HG02981 (cell line): ENCODE results near the gene MUSK.
"Not testable (repeated sequence)": the region's sequence is repeated elsewhere in the genome, so short reads cannot be mapped to it uniquely, and the experiment has no call there.

Source experiments
- ATAC-seq: cut with Tn5 transposase; IDR thresholded peaks from one replicate; pipeline ENCODE4 v1.9.1; 2021; ENCODE audit warnings: mild to moderate bottlenecking, moderate library complexity; ENCODE audit not compliant: unreplicated experiment

MUSK gene

GRCh38 chr9:110808599-110808980 lies 140.0 kb downstream of the MUSK start:
- ATAC-seq, result peak; percentile 91

GRCh38 chr9:110809038-110809595 lies 140.5 kb downstream of the MUSK start:
- peak; percentile 52 for ATAC-seq

- ATAC-seq, result no peak
Observed at GRCh38 chr9:110810262-110810976, 141.8 kb downstream of the MUSK start.

- ATAC-seq, result no peak
Observed at GRCh38 chr9:110812886-110813285, 144.3 kb downstream of the MUSK start.

DNA sequence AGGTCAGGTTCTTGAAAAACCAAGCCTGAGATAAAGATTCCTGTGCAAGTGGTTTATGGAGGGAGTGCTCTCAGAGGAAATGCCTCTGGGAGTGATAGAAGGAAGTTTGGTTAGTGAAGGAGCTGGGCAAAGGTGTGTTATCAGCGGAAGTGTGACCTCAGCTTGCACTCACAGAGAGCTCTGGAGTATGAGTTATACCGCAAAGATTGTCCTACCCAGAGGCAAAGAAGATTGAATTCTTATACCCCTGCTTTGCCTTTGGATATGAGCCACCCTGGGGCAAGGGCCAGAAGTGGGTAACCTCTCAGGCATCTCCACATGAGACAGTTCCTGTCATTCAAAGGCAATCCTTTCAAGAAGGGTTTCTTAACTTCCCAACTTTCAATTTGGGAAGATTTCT lies 145.6 kb downstream of the MUSK start:
- ATAC-seq, result no peak

DNA sequence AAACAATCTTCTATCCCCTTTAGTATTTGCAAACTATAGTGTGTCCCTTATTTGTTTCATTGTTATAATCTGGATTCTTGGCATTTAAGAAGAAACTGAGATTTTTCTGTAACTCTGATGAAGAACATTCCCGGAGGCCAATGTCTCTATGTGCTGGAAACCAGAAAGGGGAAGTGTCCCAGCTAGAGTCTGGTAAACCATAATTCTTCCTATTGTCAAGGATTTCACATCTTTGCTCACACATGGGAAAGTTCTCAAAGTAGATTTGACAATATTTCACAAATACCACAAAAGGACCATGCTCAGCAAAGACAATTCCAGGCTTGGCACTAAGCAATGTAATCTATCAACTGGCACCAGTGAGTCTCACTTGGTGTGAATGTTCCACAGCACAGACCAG lies 146.8 kb downstream of the MUSK start:
- ATAC-seq, result no peak

GRCh38 chr9:110820381-110820780 lies 151.8 kb downstream of the MUSK start:
- no peak for ATAC-seq

GRCh38 chr9:110821064-110821463 lies 152.5 kb downstream of the MUSK start:
- ATAC-seq, result peak; percentile 97

DNA sequence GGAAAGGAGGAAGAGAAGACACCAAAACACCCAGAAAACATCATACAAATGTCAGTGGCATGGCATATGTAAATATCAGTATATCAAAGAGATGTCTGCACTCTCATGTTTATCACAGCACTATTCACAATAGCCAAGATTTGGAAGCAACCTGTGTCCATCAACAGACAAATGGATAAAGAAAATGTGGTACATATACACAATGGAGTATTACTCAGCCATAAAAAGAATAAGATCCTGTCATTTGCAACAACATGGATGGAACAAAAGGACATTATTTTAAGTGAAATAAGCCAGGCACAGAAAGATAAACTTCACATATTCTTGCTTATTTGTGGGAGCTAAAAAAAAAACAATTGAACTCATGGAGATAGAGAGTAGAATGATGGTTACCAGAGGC lies 156.5 kb downstream of the MUSK start:
- not testable (repeated sequence) for ATAC-seq

DNA sequence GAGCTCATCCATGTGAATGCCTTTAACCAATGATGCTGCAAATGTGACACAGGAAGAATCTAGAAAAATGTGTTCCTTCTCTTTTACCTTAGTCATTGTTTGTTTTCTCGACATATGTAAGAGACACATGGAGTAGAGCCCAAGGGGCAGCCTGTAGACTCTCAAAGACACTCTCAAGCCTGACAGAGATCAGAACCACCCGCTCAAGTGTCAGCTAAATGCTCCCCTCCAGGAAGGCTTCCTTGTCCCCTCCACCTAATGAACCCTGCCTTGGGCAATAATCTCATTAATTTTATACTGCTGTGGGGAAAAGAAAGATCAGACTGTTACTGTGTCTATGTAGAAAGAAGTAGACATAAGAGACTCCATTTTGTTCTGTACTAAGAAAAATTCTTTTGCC lies 157.4 kb downstream of the MUSK start:
- ATAC-seq, result no peak

- ATAC-seq, result not testable (repeated sequence)
Observed at GRCh38 chr9:110826400-110826799, 157.8 kb downstream of the MUSK start.

GRCh38 chr9:110828264-110828663 lies 159.7 kb downstream of the MUSK start:
- no peak for ATAC-seq

GRCh38 chr9:110830495-110830894 lies 161.9 kb downstream of the MUSK start:
- ATAC-seq, result no peak

GRCh38 chr9:110832926-110833325 lies 164.3 kb downstream of the MUSK start:
- no peak for ATAC-seq

DNA sequence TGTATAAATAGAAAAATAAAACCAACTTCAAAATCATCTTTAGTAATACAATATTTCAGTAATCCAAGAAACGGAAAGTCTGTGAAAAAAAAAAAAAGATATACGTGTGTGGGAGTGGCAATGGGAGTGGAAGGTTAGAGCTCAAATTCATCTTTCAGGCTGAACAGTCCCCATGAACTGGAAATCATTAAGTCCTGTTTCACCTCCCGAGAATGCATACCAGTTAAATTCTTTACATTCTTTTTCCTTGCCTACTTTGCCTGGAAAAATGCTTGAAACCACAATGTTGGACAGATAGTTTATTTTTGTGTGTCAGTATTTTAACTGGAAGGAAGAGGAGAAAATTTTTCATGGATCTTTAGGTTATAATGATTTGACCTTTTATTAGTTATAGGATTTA lies 166.8 kb downstream of the MUSK start:
- no peak for ATAC-seq

DNA sequence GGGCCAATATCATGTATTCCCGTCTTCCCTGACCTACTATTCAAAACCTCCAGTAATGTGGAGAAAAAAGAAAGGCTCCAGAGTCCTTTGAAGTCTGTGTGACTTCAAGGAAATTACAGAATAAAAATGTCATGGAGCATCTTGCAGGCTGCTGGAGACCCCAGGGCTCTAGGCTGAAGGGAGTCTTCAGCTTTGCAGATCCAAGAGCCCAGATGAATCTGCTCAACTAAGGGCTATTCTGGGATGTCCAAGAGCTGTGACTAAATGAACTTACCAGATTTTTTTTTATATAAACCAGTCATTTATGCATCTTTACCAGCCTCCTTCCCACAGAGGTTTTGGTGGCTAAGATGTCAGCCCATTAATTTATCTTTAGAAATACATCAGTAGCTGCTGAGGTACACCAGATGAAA lies 167.3 kb downstream of the MUSK start:
- no peak for ATAC-seq

DNA sequence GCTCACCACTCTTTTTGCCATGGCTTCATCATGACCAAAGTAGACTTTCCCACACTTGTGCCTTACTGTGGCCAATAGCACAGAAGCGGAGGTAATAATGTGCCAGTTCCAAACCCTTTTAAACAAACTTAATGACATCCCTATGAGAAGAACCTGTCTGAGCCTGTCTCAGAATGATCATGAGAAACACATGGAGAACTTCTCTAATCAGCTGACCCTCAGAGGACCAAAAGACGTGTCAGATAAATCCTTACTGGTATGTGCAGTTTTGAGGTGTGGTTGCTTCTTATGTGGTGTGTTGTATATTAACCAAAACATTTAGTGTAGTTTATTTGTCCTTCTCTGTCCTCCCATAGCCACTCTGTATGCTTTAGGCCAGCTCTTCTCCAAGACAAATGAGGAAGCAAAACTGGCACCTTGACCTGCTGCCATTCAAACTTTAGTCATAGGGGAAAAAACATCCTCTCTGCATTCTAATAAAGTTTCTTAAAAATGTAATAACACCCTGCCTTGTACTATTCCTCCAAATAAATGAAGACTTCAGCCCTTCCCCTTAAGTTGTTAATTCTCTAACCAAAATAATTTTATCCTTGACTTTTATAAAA lies 168.9 kb downstream of the MUSK start:
- no peak for ATAC-seq

DNA sequence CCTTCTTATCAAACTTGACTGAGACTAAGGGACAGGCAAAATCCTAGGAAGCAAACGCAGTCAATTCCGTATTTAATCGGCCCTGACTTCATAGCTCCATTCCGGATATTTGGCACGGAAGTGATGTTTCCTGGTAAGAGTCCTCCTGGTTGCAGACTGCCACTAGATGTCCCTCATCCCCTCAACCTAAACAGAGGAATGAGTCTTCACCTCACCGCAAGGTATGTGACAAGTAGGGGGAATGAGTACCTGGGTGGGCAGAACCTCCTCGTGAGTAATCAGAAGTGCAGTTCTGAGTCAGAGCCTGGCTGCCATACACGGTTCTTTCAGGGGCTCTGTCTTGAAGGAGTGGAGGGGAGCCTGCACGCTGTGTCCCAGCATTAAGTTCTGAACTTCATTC lies 173.6 kb downstream of the MUSK start:
- no peak for ATAC-seq

DNA sequence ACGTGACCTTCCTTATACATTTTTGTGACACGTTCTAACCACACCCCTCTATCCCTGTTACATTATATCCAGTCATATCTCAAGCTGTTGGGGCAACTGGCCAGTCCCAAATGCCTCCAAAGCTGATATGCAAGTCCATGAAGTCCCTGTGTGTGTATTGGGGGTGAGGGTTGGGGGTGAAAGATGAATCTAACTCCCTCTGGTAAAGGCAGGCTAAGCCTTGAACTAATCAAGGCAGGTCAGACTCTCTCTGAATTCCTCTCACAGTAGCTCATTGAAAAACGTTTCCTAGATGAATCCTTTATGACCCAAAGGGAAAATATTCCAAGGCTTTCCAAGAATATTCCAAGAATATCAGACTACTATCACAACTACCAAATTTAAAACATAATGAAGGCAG lies 174.4 kb downstream of the MUSK start:
- ATAC-seq, result no peak

GRCh38 chr9:110844121-110844520 lies 175.5 kb downstream of the MUSK start:
- no peak for ATAC-seq

DNA sequence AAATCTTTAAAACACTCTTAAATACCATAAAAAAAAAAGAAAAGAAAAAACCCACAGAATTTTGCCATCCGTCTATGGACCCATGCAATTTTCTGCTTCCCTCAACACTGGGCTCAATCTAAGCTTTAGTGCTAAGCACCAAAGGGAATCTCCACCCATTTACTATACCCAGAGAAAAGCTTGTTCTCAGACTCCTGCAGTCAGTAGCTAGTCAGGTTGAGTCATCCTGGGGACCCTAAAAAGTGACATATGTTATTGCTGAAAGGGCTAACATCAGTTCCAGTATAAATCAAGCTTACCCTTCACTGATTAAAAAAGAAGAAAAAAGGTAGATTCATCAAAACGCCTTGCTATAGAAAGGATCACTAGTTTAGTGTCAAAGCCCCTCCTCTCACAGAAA lies 177.6 kb downstream of the MUSK start:
- no peak for ATAC-seq

DNA sequence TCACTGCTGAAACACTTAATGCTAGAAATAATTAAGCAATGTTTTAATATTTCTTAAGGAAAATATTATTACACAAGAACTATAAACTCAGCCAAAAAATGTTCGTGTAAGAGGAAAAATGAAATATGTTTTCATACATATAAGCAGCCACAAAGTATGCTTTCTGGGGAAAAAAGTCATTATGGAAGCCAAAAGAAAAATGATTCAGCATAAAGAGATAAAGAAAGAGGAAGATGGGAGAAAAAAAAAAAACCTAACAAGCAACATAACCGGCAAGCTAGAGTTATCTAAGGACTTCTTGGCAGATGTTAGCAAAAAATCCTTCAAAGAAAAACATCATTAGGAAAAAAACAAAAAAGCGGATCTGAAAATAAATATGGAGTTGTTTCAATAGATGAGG lies 179.1 kb downstream of the MUSK start:
- ATAC-seq, result no peak
